H9 (cell line): ENCODE data around the gene RIPPLY1. TPM values are rescaled to one million over a fixed set of nuclear protein-coding genes. Genes with fewer than 3 reads are reported as not detected.

Experiments used
- DNase-seq: peaks from one replicate; pipeline ENCODE4 v3.0.0-alpha.2; 2017
- H2AFZ ChIP-seq: one replicate; pipeline ENCODE4 v1.6.1; 2013; ENCODE audit warnings: mild to moderate bottlenecking, low read length, control low read depth, moderate library complexity
- H2AK5ac ChIP-seq: 2 replicates; pipeline ENCODE4 v1.6.1; 2013; ENCODE audit warnings: low read length, control low read depth, mixed read lengths; ENCODE audit not compliant: insufficient read length
- H2BK120ac ChIP-seq: one replicate; pipeline ENCODE4 v1.6.1; 2013; ENCODE audit warnings: low read depth, mild to moderate bottlenecking, low read length, control low read depth, inconsistent platforms; ENCODE audit not compliant: poor library complexity, severe bottlenecking
- H2BK12ac ChIP-seq: 2 replicates; pipeline ENCODE4 v1.6.1; 2013; ENCODE audit warnings: low read length, control low read depth, mixed read lengths, low read depth; ENCODE audit not compliant: insufficient read length
- H2BK15ac ChIP-seq: 2 replicates; pipeline ENCODE4 v1.6.1; 2013; ENCODE audit warnings: low read depth, low read length, control low read depth
- H2BK20ac ChIP-seq: one replicate; pipeline ENCODE4 v1.6.1; 2013; ENCODE audit warnings: low read depth, mild to moderate bottlenecking, low read length, control low read depth, inconsistent platforms; ENCODE audit not compliant: poor library complexity, severe bottlenecking
- H2BK5ac ChIP-seq: 2 replicates; pipeline ENCODE4 v1.6.1; 2013; ENCODE audit warnings: low read length, control low read depth, mixed read lengths; ENCODE audit not compliant: insufficient read length
- H3K14ac ChIP-seq: 2 replicates; pipeline ENCODE4 v1.6.1; 2013; ENCODE audit warnings: low read length, control low read depth; ENCODE audit not compliant: insufficient read depth
- H3K18ac ChIP-seq: 2 replicates; pipeline ENCODE4 v1.6.1; 2013; ENCODE audit warnings: low read depth, mild to moderate bottlenecking, mixed read lengths, low read length, control low read depth; ENCODE audit not compliant: insufficient read length
- H3K23ac ChIP-seq: 2 replicates; pipeline ENCODE4 v1.6.1; 2013; ENCODE audit warnings: low read length, control low read depth, mixed read lengths, low read depth; ENCODE audit not compliant: insufficient read length
- H3K23me2 ChIP-seq: 2 replicates; pipeline ENCODE4 v1.6.1; 2013; ENCODE audit warnings: low read depth, mild to moderate bottlenecking, mixed read lengths, low read length, control low read depth; ENCODE audit not compliant: insufficient read length, poor library complexity, severe bottlenecking
- H3K27ac ChIP-seq: 2 replicates; pipeline ENCODE4 v1.5.1; 2013; ENCODE audit warnings: low read length, control low read depth, mixed read lengths, low read depth; ENCODE audit not compliant: insufficient read length
- H3K27me3 ChIP-seq: 2 replicates; pipeline ENCODE4 v1.6.1; 2013; ENCODE audit warnings: low read length, control low read depth, inconsistent platforms; ENCODE audit not compliant: insufficient read depth
- H3K4ac ChIP-seq: 2 replicates; pipeline ENCODE4 v1.6.1; 2013; ENCODE audit warnings: low read depth, mild to moderate bottlenecking, control low read depth, inconsistent platforms, low read length, moderate library complexity
- H3K4me1 ChIP-seq: 2 replicates; pipeline ENCODE4 v1.6.1; 2013; ENCODE audit warnings: low read length, control low read depth, inconsistent platforms; ENCODE audit not compliant: insufficient read depth
- H3K4me2 ChIP-seq: 2 replicates; pipeline ENCODE4 v1.6.1; 2013; ENCODE audit warnings: low read length, control low read depth, mixed read lengths; ENCODE audit not compliant: insufficient read length, insufficient read depth
- H3K56ac ChIP-seq: 2 replicates; pipeline ENCODE4 v1.6.1; 2013; ENCODE audit warnings: low read depth, mild to moderate bottlenecking, mixed read lengths, low read length, control low read depth; ENCODE audit not compliant: insufficient read length
- H3K79me1 ChIP-seq: 2 replicates; pipeline ENCODE4 v1.6.1; 2013; ENCODE audit warnings: low read depth, mild to moderate bottlenecking, moderate library complexity, low read length, control low read depth, inconsistent platforms; ENCODE audit not compliant: insufficient read depth, poor library complexity, severe bottlenecking
- H3K79me2 ChIP-seq: 2 replicates; pipeline ENCODE4 v1.6.1; 2013; ENCODE audit warnings: low read length, control low read depth, inconsistent platforms; ENCODE audit not compliant: insufficient read depth
- H3K9ac ChIP-seq: 2 replicates; pipeline ENCODE4 v1.6.1; 2013; ENCODE audit warnings: low read length, control low read depth, mixed read lengths; ENCODE audit not compliant: insufficient read length; ENCODE audit errors: extremely low read depth
- H3K9me3 ChIP-seq: one replicate; pipeline ENCODE4 v1.6.1; 2013; ENCODE audit warnings: low read depth, low read length, inconsistent platforms; ENCODE audit not compliant: control insufficient read depth
- H3T11ph ChIP-seq: one replicate; pipeline ENCODE4 v1.6.1; 2013; ENCODE audit warnings: mild to moderate bottlenecking, low read length, control low read depth, inconsistent platforms
- H4K20me1 ChIP-seq: one replicate; pipeline ENCODE4 v1.6.1; 2013; ENCODE audit not compliant: control insufficient read depth, insufficient read length, insufficient read depth
- H4K5ac ChIP-seq: 2 replicates; pipeline ENCODE4 v1.6.1; 2013; ENCODE audit warnings: low read depth, mild to moderate bottlenecking, mixed read lengths, low read length, control low read depth; ENCODE audit not compliant: insufficient read length
- H4K8ac ChIP-seq: replicated peaks from 2 replicates; pipeline ENCODE4 v1.6.1; 2013; ENCODE audit warnings: low read length, control low read depth, mixed read lengths, low read depth; ENCODE audit not compliant: insufficient read length
- H4K91ac ChIP-seq: 2 replicates; pipeline ENCODE4 v1.6.1; 2013; ENCODE audit warnings: low read depth, mild to moderate bottlenecking, moderate library complexity, mixed read lengths, low read length, control low read depth; ENCODE audit not compliant: insufficient read length
- H3K27ac Mint-ChIP-seq, 3 experiments: 2 replicates in 2 of 3; 3 replicates in 1 of 3; pipeline ENCODE4 v1.8.0; 2020 to 2021; ENCODE audit warnings: mixed read lengths in 3 of 3, mild to moderate bottlenecking in 1 of 3, moderate library complexity in 1 of 3
- H3K27me3 Mint-ChIP-seq: 2 replicates; pipeline ENCODE4 v1.8.0; 2021; ENCODE audit warnings: low read depth, mild to moderate bottlenecking, moderate library complexity, mixed read lengths
- H3K36me3 Mint-ChIP-seq, 3 experiments: 2 replicates in 2 of 3; 3 replicates in 1 of 3; pipeline ENCODE4 v1.8.0; 2020 to 2021; ENCODE audit warnings: low read depth in 3 of 3, mixed read lengths in 3 of 3; ENCODE audit not compliant: insufficient read depth in 1 of 3
- H3K4me1 Mint-ChIP-seq, 2 experiments: 2 replicates each; pipeline ENCODE4 v1.8.0; 2020; ENCODE audit warnings: mixed read lengths in 2 of 2
- H3K4me3 Mint-ChIP-seq, 2 experiments: 2 replicates in 1 of 2; 3 replicates in 1 of 2; pipeline ENCODE4 v1.8.0; 2020 to 2021; ENCODE audit warnings: mild to moderate bottlenecking in 2 of 2, mixed read lengths in 2 of 2, moderate library complexity in 1 of 2
- H3K9me3 Mint-ChIP-seq, 2 experiments: 2 replicates in 1 of 2; 3 replicates in 1 of 2; pipeline ENCODE4 v1.8.0; 2020; ENCODE audit warnings: mild to moderate bottlenecking in 2 of 2, mixed read lengths in 2 of 2, moderate library complexity in 1 of 2
- CTCF ChIP-seq: fragments of 200-600 bp; sonication (generic); conservative IDR thresholded peaks from 3 replicates; pipeline ENCODE4 v1.8.0; 2021; ENCODE audit warnings: antibody characterized with exemption, mild to moderate bottlenecking
- WGBS: extraction: QIAGEN DNeasy Blood & Tissue Kit; methylation state at CpG from one replicate; pipeline ENCODE4 v1.1.7; 2013; ENCODE audit warnings: missing lambda C conversion rate, low lambda C conversion rate, mixed read lengths; ENCODE audit not compliant: insufficient read length; ENCODE audit errors: extremely low coverage; 5-methylcytosine and 5-hydroxymethylcytosine counted together
- total RNA-seq: library from RNA; stranded (reverse); gene quantifications from 2 replicates; pipeline ENCODE4 v1.2.1, GENCODE V29; 2021

The RIPPLY1 gene
- total RNA-seq, 1 experiment from 2014 or later, result not detected

GRCh38 chrX:106952089-106952488 is 48.9 kb upstream of the RIPPLY1 start:
- Histone ChIP-seq H4K20me1 (no peaks in the 10 kb centered on the region), H3K23ac (no peak overlapping the region)

More at GRCh38 chrX:106952089-106952488, 48.9 kb upstream of the RIPPLY1 start:
- Mint-ChIP-seq H3K4me1 (no peaks in the 10 kb centered on the region), H3K4me3 (no peak overlapping the region), H3K36me3 (peaks cover 0 to 5% (median 0%) of the 10 kb centered on the region in 3 experiments; a peak in 2 of 7 replicates), H3K27me3 (no peaks in the 10 kb centered on the region), H3K27ac (no peak overlapping the region), H3K9me3 (peaks cover 0 to 29% of the 10 kb centered on the region in 2 experiments; a peak in 1 of 5 replicates)
- no peak overlapping the region for H3T11ph ChIP-seq
- no peak overlapping the region for H2BK20ac ChIP-seq
- H2AFZ ChIP-seq, result no peak overlapping the region
- H3K9me3 ChIP-seq, result no peaks in the 10 kb centered on the region
- no peak overlapping the region for H3K4ac ChIP-seq
- H4K91ac ChIP-seq, result no peak overlapping the region
- H3K56ac ChIP-seq, result no peak overlapping the region
- no peaks in the 10 kb centered on the region for H3K27me3 ChIP-seq
- H4K8ac ChIP-seq, result no peak overlapping the region
- WGBS, result no CpG with 5 or more reads among the region's 3 CpGs
- no peak overlapping the region for H2BK120ac ChIP-seq
- H3K14ac ChIP-seq, result no peak overlapping the region
- no peak overlapping the region for H3K9ac ChIP-seq
- no peak overlapping the region for H2AK5ac ChIP-seq
- no peaks in the 10 kb centered on the region for H3K79me2 ChIP-seq
- no peak for TF ChIP-seq CTCF
- no peaks in the 10 kb centered on the region for H3K23me2 ChIP-seq
- H2BK5ac ChIP-seq, result no peak overlapping the region
- H2BK12ac ChIP-seq, result no peak overlapping the region
- no peak overlapping the region for H4K5ac ChIP-seq
- H3K27ac ChIP-seq, result no peak overlapping the region
- H3K4me2 ChIP-seq, result no peak overlapping the region
- H3K4me1 ChIP-seq, result no peaks in the 10 kb centered on the region
- H3K79me1 ChIP-seq, result no peaks in the 10 kb centered on the region
- H2BK15ac ChIP-seq, result no peak overlapping the region
- H3K18ac ChIP-seq, result no peak overlapping the region
- no peak for DNase-seq
